ENCODE measurements around the gene B4GALT6.

- no peak for TF ChIP-seq CTCF (IDR thresholded peaks at IDR 0.05; ENCODE audit: poor library complexity, severe bottlenecking)
- no peak for TF ChIP-seq EZH2 (IDR thresholded peaks at IDR 0.05; ENCODE audit: borderline replicate concordance, insufficient read depth, low read length, poor library complexity, severe bottlenecking)
- TF ChIP-seq MXI1 (conservative IDR thresholded peaks at IDR 0.05; ENCODE audit: poor library complexity, severe bottlenecking): no peak
- TF ChIP-seq POLR2AphosphoS5 (IDR thresholded peaks at IDR 0.05): no peak
- TF ChIP-seq REST (IDR thresholded peaks at IDR 0.05; ENCODE audit: borderline replicate concordance): no peak
- TF ChIP-seq EP300 (conservative IDR thresholded peaks at IDR 0.05; ENCODE audit: poor library complexity, severe bottlenecking): no peak
- no peak for TF ChIP-seq SMC3 (conservative IDR thresholded peaks at IDR 0.05; ENCODE audit: poor library complexity)
Measured at GRCh38 chr18:31702449-31702848, 18.1 kb upstream of the B4GALT6 start.
